Measurements from ENCODE around the gene WNT11.
A peak's percentile ranks its signal among the peaks of the same experiment; 100 is the strongest.
"Not testable (repeated sequence)": the region's sequence is repeated elsewhere in the genome, so short reads cannot be mapped to it uniquely, and the experiment has no call there.

WNT11 gene

DNA sequence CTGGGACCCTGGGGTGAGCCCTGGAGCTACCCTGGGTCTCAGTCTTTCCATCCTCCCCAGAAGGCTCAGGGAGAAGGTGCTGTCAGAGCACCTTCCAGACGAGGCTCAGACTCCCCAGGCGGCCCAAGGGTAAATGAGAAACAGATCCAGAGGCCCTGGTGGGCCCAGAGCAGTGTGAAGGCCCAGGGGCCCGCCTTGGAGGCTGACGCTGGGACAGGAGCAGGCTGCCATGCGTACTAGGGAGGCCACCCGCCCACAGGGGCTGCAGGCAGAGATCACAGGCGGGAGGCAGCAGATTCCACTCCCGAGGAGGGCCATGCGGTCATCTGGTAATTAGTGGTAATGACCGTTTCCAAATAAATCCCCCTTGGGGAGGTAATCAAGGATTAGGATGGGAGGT is 5.2 kb downstream of the WNT11 start:
- DNase-seq: no peak

- DNase-seq: no peak
These were observed 6.0 kb downstream of the WNT11 start for GRCh38 chr11:76200006-76200940.

DNA sequence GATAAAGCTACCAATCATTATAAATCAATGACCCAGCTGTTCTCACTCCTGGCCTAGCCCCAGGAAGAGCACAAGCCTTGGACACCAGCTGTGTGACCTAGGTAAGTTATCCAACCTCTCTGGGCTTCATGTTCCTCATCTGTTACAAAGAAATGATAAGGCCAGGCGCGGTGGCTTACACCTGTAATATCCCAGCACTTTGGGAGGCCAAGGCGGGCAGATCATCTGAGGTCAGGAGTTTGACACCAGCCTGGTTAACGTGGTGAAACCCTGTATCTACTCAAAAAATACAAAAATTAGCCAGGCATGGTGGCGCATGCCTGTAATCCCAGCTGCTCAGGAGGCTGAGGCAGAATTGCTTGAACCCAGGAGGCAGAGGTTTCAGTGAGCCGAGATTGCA is 7.6 kb downstream of the WNT11 start:
- DNase-seq: not testable (repeated sequence)

DNA sequence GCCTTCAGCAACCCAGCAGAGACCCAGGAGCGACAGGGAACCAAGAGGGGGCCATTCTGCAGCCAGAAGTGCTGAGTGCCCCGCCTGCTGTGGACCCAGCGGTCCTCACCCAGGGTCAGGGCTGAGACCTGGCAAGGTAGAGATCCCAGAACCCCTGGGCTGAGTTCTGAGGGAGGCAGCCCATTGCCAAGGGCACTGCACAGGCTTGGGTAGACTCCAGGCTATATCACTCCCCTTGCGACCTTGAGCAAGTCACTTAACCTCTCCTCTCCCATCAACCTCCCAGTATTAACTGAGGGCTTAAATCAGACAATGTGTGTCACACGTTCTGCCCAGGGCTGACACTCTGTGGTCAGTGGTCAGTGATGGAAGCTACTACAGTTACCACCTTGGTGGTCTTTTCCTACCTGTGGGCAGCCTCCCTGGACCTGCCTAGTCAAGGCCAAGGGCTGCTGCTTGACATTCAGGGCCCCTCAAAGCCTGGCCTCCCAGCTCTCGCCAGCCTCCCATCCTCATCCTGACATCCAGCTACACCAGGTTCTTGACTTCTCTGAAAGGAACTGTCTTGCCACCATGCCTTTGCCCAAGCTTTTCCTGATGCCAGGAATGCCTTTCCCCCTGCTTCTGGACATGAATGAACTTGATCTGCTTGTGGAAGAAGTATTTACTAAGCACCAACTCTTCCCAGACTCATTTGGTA is 8.2 kb downstream of the WNT11 start:
- no peak for DNase-seq

- no peak for DNase-seq
These were observed 9.0 kb downstream of the WNT11 start for GRCh38 chr11:76197332-76197731.

DNA sequence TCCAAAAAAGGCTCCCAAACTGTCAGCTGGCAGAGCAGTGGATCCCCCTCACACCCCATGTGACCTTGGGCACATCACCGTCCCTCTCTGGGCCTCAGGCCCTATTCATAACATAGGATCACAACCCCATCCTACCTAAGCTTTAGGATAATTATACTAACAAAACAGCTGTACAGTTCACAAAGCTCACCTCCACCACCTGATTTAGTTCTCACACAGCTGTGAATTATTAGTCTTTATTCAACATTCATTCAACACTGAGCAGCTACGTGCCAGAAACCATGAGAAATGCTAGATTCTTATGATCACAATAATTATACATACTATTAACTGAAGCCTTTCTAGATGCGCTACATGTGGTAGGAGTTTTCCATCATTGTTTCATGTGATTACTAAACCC is 9.5 kb downstream of the WNT11 start:
- DNase-seq: no peak

DNA sequence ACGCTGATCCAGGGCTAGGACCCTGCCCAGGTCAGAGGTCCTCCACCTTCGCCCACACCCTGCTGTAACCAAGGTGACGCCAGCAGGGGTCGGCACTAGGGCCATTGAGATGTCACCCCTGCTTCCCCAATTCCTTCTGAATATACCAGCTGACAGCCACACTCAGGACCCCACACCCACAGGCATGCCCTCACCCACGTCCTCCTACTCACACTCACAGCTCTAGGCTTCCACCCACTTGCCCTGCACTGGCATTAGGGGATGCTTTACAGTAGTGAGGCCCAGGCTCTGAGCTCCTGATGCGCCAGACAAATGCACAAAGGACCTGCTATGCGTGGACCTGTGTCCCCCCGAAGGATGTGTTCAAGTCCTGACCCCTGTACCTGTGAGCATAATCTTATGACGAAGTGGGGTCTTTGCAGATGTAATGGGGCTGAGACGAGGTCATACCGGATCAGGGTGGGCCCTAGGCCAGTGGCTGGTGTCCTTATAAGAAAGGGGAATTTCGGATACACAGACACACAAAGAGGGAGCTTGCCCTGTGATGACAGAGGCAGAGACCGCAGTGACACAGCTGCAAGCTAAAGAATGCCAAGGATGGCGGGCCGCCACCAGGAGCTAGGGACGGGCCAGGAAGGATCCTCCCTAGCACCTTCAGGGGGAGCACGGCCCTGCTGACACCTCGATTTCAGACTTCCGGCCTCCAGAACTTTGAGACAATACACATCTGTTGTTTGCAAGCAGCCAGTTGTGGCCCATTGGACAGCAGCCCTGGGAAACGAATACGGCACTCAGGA is 11.2 kb downstream of the WNT11 start:
- DNase-seq: no peak

GRCh38 chr11:76193219-76193618 is 13.1 kb downstream of the WNT11 start:
- no peak for DNase-seq

GRCh38 chr11:76190376-76190775 is 15.9 kb downstream of the WNT11 start:
- no peak for DNase-seq

- DNase-seq: no peak
These were observed 16.6 kb downstream of the WNT11 start for GRCh38 chr11:76189682-76190081.

DNA sequence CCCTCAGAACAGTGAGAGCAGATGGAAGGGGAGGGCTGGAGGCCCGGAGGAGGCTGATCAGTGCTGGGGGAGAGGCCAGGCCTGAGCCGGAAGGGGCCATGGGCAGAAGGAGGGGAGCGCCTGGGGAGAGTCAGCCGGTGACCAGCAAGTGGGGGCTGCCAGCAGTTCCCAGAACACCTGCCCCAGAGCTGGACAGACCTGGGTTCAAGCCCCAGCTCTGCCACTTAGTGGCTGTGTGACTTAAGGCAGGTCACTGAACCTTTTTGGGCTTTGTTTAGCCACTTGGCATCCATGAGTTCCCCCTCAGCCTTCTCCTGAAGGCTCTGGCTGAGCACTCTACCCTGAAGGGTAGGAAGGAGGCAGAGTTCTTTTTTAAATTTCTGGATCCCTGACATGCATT is 17.4 kb downstream of the WNT11 start:
- DNase-seq: no peak

DNA sequence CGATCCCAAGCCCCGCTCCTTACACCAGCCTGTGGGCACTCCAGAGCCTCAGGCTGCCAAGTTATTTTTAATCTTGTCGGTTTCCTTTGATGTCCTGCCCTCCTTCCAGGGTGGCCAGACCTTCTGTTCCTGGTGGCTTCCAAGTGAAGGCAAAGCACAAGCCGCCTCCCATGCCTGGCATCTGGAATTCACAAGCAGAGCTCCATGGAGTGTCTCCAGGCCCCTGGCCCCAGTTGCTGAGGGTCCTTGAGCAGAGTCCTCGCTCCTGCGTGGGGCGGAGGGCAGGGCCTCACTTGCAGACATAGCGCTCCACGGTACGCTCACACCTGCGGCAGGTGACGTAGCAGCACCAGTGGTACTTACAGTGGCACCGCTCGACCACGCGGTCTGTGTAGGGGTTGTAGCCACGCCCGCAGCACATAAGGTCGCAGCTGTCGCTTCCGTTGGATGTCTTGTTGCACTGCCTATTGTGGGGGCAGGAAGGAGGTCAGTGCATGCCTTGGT is 19.5 kb downstream of the WNT11 start:
- no peak for DNase-seq

GRCh38 chr11:76185931-76186401 is 20.3 kb downstream of the WNT11 start:
- DNase-seq: no peak

- DNase-seq: no peak
These were observed 20.8 kb downstream of the WNT11 start for GRCh38 chr11:76185511-76185910.

DNA sequence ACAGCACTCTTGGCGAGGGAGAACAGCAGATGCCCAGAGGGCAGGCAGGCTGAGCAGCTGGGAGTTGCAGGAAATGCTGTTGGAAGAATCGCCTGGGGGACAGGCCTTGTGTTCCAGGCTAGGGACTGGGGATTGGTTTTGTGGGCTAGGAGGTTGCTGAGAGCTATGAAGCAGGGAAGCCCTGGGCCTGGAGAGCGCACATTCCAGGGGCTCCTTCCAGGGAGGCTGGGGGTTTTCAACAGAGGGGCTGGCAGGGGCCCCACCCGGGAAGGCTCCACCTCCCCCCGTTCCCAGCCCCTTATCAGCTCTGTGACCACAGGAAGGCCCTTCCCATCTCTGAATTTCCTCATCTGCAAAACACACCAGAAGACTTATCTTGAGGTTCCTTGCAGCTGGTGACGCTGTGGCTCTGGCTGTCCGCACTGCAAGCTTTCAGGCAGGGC is 21.7 kb downstream of the WNT11 start:
- DNase-seq: peak; percentile 25

DNA sequence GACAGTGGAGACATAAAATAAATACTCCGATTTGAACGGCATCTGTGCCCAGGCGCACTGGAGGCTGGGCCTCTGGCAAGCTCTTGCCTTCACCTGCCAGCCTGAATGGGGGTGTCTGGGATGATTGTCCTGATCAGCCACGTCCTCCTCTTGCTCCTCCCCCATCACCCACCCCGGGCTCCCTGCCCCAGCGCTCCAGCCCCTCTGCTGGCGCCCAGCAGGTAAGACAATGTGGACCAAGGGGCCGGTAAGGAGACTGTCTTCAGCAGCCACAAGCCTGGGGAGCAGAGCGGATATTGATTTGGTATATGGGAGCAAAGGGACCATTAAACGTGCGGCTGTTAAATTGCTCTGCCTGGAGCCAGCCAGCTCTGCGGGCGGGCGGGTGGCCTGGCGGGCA is 24.9 kb downstream of the WNT11 start:
- no peak for DNase-seq

DNA sequence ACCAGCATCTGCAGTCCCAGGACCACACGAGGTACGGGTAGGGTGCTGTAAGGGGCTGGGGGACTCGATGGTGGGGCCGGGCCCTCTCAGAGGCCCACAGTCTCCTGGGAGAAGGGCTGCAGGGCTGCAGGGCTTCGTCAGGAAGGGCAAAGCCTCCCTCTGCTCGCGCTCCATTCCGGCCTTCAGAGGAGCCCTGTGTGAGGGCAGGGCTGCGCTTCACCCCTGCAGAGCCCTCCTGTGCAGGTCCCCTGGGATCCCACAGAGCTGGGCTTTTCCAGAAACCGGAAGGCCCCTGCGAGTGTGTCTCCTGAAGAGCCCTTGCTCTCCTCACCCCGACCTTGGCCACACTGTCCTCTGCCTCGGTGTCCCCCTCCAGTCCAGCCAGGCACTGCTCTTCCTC is 27.2 kb downstream of the WNT11 start:
- no peak for DNase-seq

GRCh38 chr11:76177250-76177686 is 29.0 kb downstream of the WNT11 start:
- DNase-seq: no peak

- DNase-seq: no peak
These were observed 29.8 kb downstream of the WNT11 start for GRCh38 chr11:76176463-76176862.

- DNase-seq: no peak
These were observed 30.5 kb downstream of the WNT11 start for GRCh38 chr11:76175783-76176182.

DNA sequence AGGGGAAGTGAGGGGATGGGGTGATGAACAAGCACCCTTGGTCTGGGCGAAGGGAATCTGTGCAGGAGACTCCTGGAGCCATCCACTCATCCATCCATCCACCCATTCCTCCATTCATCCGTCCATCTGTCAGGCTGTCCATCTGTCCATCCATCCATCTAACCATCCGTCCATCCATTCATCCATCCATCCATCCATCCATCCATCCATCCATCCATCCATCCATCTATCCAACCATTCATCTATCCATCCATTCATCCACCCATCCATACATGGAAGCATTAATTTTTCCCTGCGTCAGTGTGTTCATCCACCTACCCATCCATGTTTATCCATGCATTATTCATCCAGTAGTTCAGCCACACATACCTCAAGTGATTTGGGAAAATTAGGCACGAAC is 32.0 kb downstream of the WNT11 start:
- no peak for DNase-seq

DNA sequence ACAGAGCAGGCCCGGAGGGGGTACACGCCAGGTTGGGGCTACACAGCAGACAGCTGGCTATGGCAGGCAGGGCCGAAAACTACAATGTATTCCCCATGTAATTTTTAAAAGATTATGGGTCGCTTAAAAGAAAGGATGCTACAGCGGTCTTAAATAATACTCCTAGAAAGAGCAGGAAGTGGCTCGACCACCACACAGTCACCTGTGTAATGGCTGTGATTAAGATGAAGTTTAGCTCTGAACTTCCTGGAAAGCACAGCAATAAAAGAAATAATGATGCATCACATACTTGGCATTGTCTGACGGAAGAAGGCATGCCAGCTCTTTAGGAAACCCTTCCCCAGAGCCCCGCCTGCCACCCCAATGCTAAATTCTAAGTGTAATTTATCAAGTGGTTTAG is 32.6 kb downstream of the WNT11 start:
- DNase-seq: no peak

GRCh38 chr11:76172583-76172982 is 33.7 kb downstream of the WNT11 start:
- peak; percentile 34 for DNase-seq

Data from NCI-H1694 treated with DMSO at 0.1 percent for 48 hours (cell line).